Esophagus squamous epithelium (tissue), 5 donors: ENCODE results near the gene PLXNC1. TPM values are rescaled to one million over a fixed set of nuclear protein-coding genes. Genes with fewer than 3 reads are reported as not detected.

Source experiments
- DNase-seq: peaks from one replicate; lab custom pipeline; 2025; lab: John Stamatoyannopoulos, UW
- H3K27ac ChIP-seq, 4 donors: fragments of 200-600 bp; sonication (generic); one replicate each; pipeline ENCODE4 v1.5.1; 2016 to 2019; ENCODE audit warnings: mild to moderate bottlenecking in 1 of 4
- H3K27me3 ChIP-seq, 4 donors: fragments of 200-600 bp; sonication (generic); 1 replicate in 3 of 4; 2 replicates in 1 of 4; pipeline versions ENCODE4 v1.5.1 to v1.6.0; 2017 to 2021; ENCODE audit warnings: antibody characterized with exemption in 1 of 4
- H3K36me3 ChIP-seq, 3 donors: fragments of 200-600 bp; sonication (generic); one replicate each; pipeline ENCODE4 v1.5.1; 2016 to 2019
- H3K4me1 ChIP-seq, 3 donors: fragments of 200-600 bp; sonication (generic); one replicate each; pipeline ENCODE4 v1.5.1; 2017 to 2019
- H3K4me3 ChIP-seq, 4 donors: fragments of 200-600 bp; sonication (generic); 1 replicate in 3 of 4; 2 replicates in 1 of 4; pipeline ENCODE4 v1.5.1; 2016 to 2019; ENCODE audit warnings: mild to moderate bottlenecking in 2 of 4, moderate library complexity in 1 of 4
- H3K9me3 ChIP-seq, 3 donors: fragments of 200-600 bp; sonication (generic); one replicate each; pipeline ENCODE4 v1.5.1; 2016 to 2019
- CTCF ChIP-seq, 6 experiments: fragments of 450-650 bp in 4 of 6; fragments of 200-600 bp in 2 of 6; sonication (generic) in 2 of 6; IDR thresholded peaks; one replicate each; pipeline ENCODE4 v1.5.1; 2016 to 2019; ENCODE audit warnings: antibody characterized with exemption in 6 of 6, mild to moderate bottlenecking in 4 of 6, moderate library complexity in 4 of 6
- POLR2A ChIP-seq, 4 donors: fragments of 450-650 bp; IDR thresholded peaks; one replicate each; pipeline ENCODE4 v1.6.1; 2017; ENCODE audit warnings: antibody characterized with exemption in 4 of 4, mild to moderate bottlenecking in 4 of 4, moderate library complexity in 3 of 4
- WGBS, 2 donors: methylation state at CpG; one replicate each; pipeline ENCODE4 v1.1.5; 2018; 5-methylcytosine and 5-hydroxymethylcytosine counted together
- intact Hi-C: fragments of 100-400 bp; cut with DNase I; formaldehyde crosslinking; loops from one replicate; pipeline ENCODE4 v1.15.0; 2022
- total RNA-seq, 4 donors: library from RNA; depleted of rRNA; stranded (reverse); fragments of >200 nt; gene quantifications; one replicate each; pipeline ENCODE4 v1.1.0, GENCODE V29; 2016
- donor health status: DM: yes; HTN: yes; CAD: no.

PLXNC1 gene
- total RNA-seq, 4 donors from 2014 or later, result 1.0 to 6.7 (median 2.6) TPM

GRCh38 chr12:94338006-94338794 is 189.8 kb downstream of the PLXNC1 start:
- Histone ChIP-seq H3K9me3 (no peaks in the 10 kb centered on the region), H3K4me3 (no peak overlapping the region), H3K4me1 (no peaks in the 10 kb centered on the region), H3K36me3 (no peaks in the 10 kb centered on the region), H3K27ac (no peak overlapping the region), H3K27me3 (no peaks in the 10 kb centered on the region)
- 86 to 87% methylated on average over 4 of the region's 4 CpGs for WGBS, 2 donors
- no peak for DNase-seq
- no peak for TF ChIP-seq CTCF (IDR thresholded peaks at IDR 0.05)
- no peak for TF ChIP-seq POLR2A (IDR thresholded peaks at IDR 0.05)
- intact Hi-C loops, result no loop called here

- Histone ChIP-seq H3K9me3 (no peaks in the 10 kb centered on the region), H3K27me3 (no peaks in the 10 kb centered on the region), H3K27ac (no peak overlapping the region), H3K4me3 (no peak overlapping the region), H3K4me1 (no peaks in the 10 kb centered on the region), H3K36me3 (peaks cover 0 to 5% (median 0%) of the 10 kb centered on the region in 3 donors)
- DNase-seq, result no peak
- WGBS, 2 donors, result 93 to 98% methylated on average over 6 of the region's 6 CpGs
- TF ChIP-seq CTCF (IDR thresholded peaks at IDR 0.05), result no peak
- intact Hi-C loops, result no loop called here
Observed at GRCh38 chr12:94340573-94340972, 192.2 kb downstream of the PLXNC1 start.

GRCh38 chr12:94353130-94353529 is 204.8 kb downstream of the PLXNC1 start:
- Histone ChIP-seq H3K27ac (no peak overlapping the region), H3K4me1 (no peaks in the 10 kb centered on the region), H3K27me3 (no peaks in the 10 kb centered on the region), H3K9me3 (peaks cover 0 to 55% (median 31%) of the 10 kb centered on the region in 3 donors), H3K4me3 (no peak overlapping the region), H3K36me3 (peaks cover 0 to 42% (median 3%) of the 10 kb centered on the region in 3 donors)
- no peak for TF ChIP-seq POLR2A (IDR thresholded peaks at IDR 0.05)
- TF ChIP-seq CTCF (IDR thresholded peaks at IDR 0.05), result no peak
- WGBS, 2 donors, result 85 to 88% methylated on average over 1 of the region's 1 CpG
- no peak for DNase-seq
- intact Hi-C loops, result no loop called here
